ENCODE results near the gene CACNA1I.

- no peak for TF ChIP-seq CTCF (IDR thresholded peaks at IDR 0.05; ENCODE audit: poor library complexity)
- no peak for TF ChIP-seq EZH2phosphoT487 (IDR thresholded peaks at IDR 0.05; ENCODE audit: low read depth, severe bottlenecking, unreplicated experiment)
- no peak for TF ChIP-seq EZH2 (IDR thresholded peaks at IDR 0.05; ENCODE audit: borderline replicate concordance)
Observed at GRCh38 chr22:39553429-39553828, 17.1 kb upstream of the CACNA1I start.
